GM21529 (cell line): Measurements from ENCODE around the gene DLK1.

Experiments used
- ATAC-seq: cut with Tn5 transposase; IDR thresholded peaks from one replicate; pipeline ENCODE4 v1.9.1; 2021; ENCODE audit not compliant: unreplicated experiment

The DLK1 gene

GRCh38 chr14:100755649-100756048 is 29.0 kb downstream of the DLK1 start:
- ATAC-seq = no peak

GRCh38 chr14:100761481-100761880 is 34.8 kb downstream of the DLK1 start:
- no peak for ATAC-seq

- ATAC-seq = no peak
These were observed 35.4 kb downstream of the DLK1 start for GRCh38 chr14:100762089-100762515.

GRCh38 chr14:100762901-100763300 is 36.2 kb downstream of the DLK1 start:
- no peak for ATAC-seq

GRCh38 chr14:100764471-100765115 is 37.9 kb downstream of the DLK1 start:
- ATAC-seq = no peak

GRCh38 chr14:100765296-100765695 is 38.6 kb downstream of the DLK1 start:
- ATAC-seq = no peak

- no peak for ATAC-seq
These were observed 39.3 kb downstream of the DLK1 start for GRCh38 chr14:100765991-100766390.

GRCh38 chr14:100767003-100767787 is 40.5 kb downstream of the DLK1 start:
- no peak for ATAC-seq

- no peak for ATAC-seq
These were observed 41.3 kb downstream of the DLK1 start for GRCh38 chr14:100767788-100768536.

GRCh38 chr14:100769035-100769939 is 42.6 kb downstream of the DLK1 start:
- no peak for ATAC-seq

GRCh38 chr14:100770046-100770445 is 43.4 kb downstream of the DLK1 start:
- no peak for ATAC-seq

- ATAC-seq = no peak
These were observed 44.0 kb downstream of the DLK1 start for GRCh38 chr14:100770605-100771120.

- ATAC-seq = no peak
These were observed 44.6 kb downstream of the DLK1 start for GRCh38 chr14:100771121-100771800.

- no peak for ATAC-seq
These were observed 46.0 kb downstream of the DLK1 start for GRCh38 chr14:100772607-100773165.

- ATAC-seq = no peak
These were observed 46.9 kb downstream of the DLK1 start for GRCh38 chr14:100773331-100774163.

GRCh38 chr14:100774164-100774537 is 47.5 kb downstream of the DLK1 start:
- no peak for ATAC-seq

- ATAC-seq = no peak
These were observed 48.7 kb downstream of the DLK1 start for GRCh38 chr14:100775351-100775830.

- no peak for ATAC-seq
These were observed 49.3 kb downstream of the DLK1 start for GRCh38 chr14:100775831-100776591.
